HCT116 (cell line): ENCODE data around the gene TSPAN3. TPM values are rescaled to one million over a fixed set of nuclear protein-coding genes. Genes with fewer than 3 reads are reported as not detected.

Experiments
- ATAC-seq: fragments of 200-7000 bp; cut with Tn5 transposase; 2 replicates; pipeline ENCODE4 v1.9.1; 2020; ENCODE audit warnings: mild to moderate bottlenecking, moderate library complexity
- BruUV-seq: library from RNA; stranded (reverse); fragments of 400-500 nt; replicated peaks from 2 replicates; lab custom pipeline; 2021; lab: Mats Ljungman, UMichigan
- CTCF ChIA-PET: fragments of 300-600 bp; sonication (Branson Sonifier 250); formaldehyde crosslinking; loops from one replicate; lab custom pipeline; 2021; ENCODE audit warnings: antibody characterized with exemption; lab: Charles Lee
- POLR2A ChIA-PET: fragments of 300-600, 350-600 bp; sonication (Branson Sonifier 250); formaldehyde crosslinking; loops from one replicate; lab custom pipeline; 2021; ENCODE audit warnings: antibody characterized with exemption; lab: Charles Lee
- RAD21 ChIA-PET, 2 experiments: fragments of 300-600 bp; sonication (Branson Sonifier 250); formaldehyde crosslinking; loops; one replicate each; lab custom pipeline; 2023; ENCODE audit warnings: low total read pairs in 2 of 2; ENCODE audit not compliant: uncharacterized antibody in 2 of 2, unreplicated experiment in 2 of 2, low non-redundant PET in 1 of 2; lab: Charles Lee
- DNase-seq: peaks from one replicate; pipeline ENCODE4 v3.0.0-alpha.2; 2010; ENCODE audit warnings: low read depth, low spot score
- H2AFZ ChIP-seq: fragments of 200-600 bp; shearing (Covaris generic), sonication (generic); 2 replicates; pipeline ENCODE4 v1.6.1; 2017; ENCODE audit warnings: low read depth, mixed run types, mixed read lengths, antibody characterized with exemption, low read length; ENCODE audit not compliant: poor library complexity, severe bottlenecking
- H3K27ac ChIP-seq: 2 replicates; pipeline ENCODE4 v1.5.1; 2012; ENCODE audit warnings: low read depth, low read length
- H3K27me3 ChIP-seq: fragments of 200-600 bp; sonication (generic); 2 replicates; pipeline ENCODE4 v1.6.1; 2016; ENCODE audit warnings: mixed run types, low read length, mixed read lengths; ENCODE audit not compliant: insufficient read depth
- H3K36me3 ChIP-seq, 2 experiments: fragments of 200-500 bp in 1 of 2; fragments of 200-600 bp in 1 of 2; sonication (Bioruptor generic) in 1 of 2; sonication (generic) in 1 of 2; 2 replicates each; pipeline versions ENCODE4 v1.5.1 to v1.6.1; 2014 to 2016; ENCODE audit warnings: low read length in 2 of 2, inconsistent platforms in 1 of 2, mixed read lengths in 1 of 2, mixed run types in 1 of 2; ENCODE audit not compliant: insufficient read depth in 2 of 2, control insufficient read depth in 1 of 2
- H3K4me1 ChIP-seq, 2 experiments: fragments of 200-600 bp in 1 of 2; sonication (generic) in 1 of 2; 2 replicates each; pipeline versions ENCODE4 v1.5.1 to v1.6.1; 2012 to 2017; ENCODE audit warnings: low read length in 2 of 2, inconsistent platforms in 1 of 2, mild to moderate bottlenecking in 1 of 2, mixed read lengths in 1 of 2, mixed run types in 1 of 2, moderate library complexity in 1 of 2; ENCODE audit not compliant: insufficient read depth in 2 of 2, control insufficient read depth in 1 of 2
- H3K4me2 ChIP-seq: fragments of 200-600 bp; sonication (generic); 2 replicates; pipeline ENCODE4 v1.6.1; 2017; ENCODE audit warnings: mixed run types, low read length, mixed read lengths
- H3K4me3 ChIP-seq, 2 experiments: fragments of 200-600 bp in 1 of 2; sonication (generic) in 1 of 2; replicated peaks in 1 of 2; 2 replicates each; pipeline ENCODE4 v1.5.1; 2011 to 2016; ENCODE audit warnings: low read length in 2 of 2, control low read depth in 1 of 2, low read depth in 1 of 2, mild to moderate bottlenecking in 1 of 2, mixed read lengths in 1 of 2, mixed run types in 1 of 2
- H3K79me2 ChIP-seq: fragments of 200-600 bp; sonication (generic); 2 replicates; pipeline ENCODE4 v1.6.1; 2017; ENCODE audit warnings: mild to moderate bottlenecking, mixed run types, low read length, moderate library complexity, mixed read lengths; ENCODE audit not compliant: insufficient read depth
- H3K9ac ChIP-seq: fragments of 200-600 bp; sonication (generic); 2 replicates; pipeline ENCODE4 v1.6.1; 2016; ENCODE audit warnings: low read length, mixed read lengths
- H3K9me2 ChIP-seq: fragments of 200-600 bp; sonication (generic), shearing (Covaris generic); 2 replicates; pipeline ENCODE4 v1.6.1; 2017; ENCODE audit warnings: mixed run types, mild to moderate bottlenecking, moderate library complexity; ENCODE audit not compliant: insufficient read depth
- H3K9me3 ChIP-seq, 2 experiments: fragments of 200-500 bp in 1 of 2; fragments of 200-600 bp in 1 of 2; sonication (Bioruptor generic) in 1 of 2; sonication (generic) in 1 of 2; 2 replicates each; pipeline ENCODE4 v1.6.1; 2014 to 2017; ENCODE audit warnings: low read length in 2 of 2, mixed read lengths in 2 of 2, inconsistent platforms in 1 of 2, low read depth in 1 of 2, mild to moderate bottlenecking in 1 of 2, mixed run types in 1 of 2, moderate library complexity in 1 of 2; ENCODE audit not compliant: control insufficient read depth in 1 of 2, insufficient read depth in 1 of 2
- H4K20me1 ChIP-seq: fragments of 200-600 bp; sonication (generic), shearing (Covaris generic); 2 replicates; pipeline ENCODE4 v1.6.1; 2017; ENCODE audit warnings: mixed run types, mild to moderate bottlenecking, moderate library complexity; ENCODE audit not compliant: insufficient read depth
- CEBPB ChIP-seq: IDR thresholded peaks from 2 replicates; pipeline ENCODE4 v1.6.1; 2012; ENCODE audit warnings: low read depth
- EZH2 ChIP-seq: fragments of 200-600 bp; sonication (generic); IDR thresholded peaks from 2 replicates; pipeline ENCODE4 v1.6.1; 2017; ENCODE audit warnings: antibody characterized with exemption, mixed run types
- EZH2phosphoT487 ChIP-seq: fragments of 200-600 bp; IDR thresholded peaks from 2 replicates; pipeline ENCODE4 v1.6.1; 2018; ENCODE audit warnings: antibody characterized with exemption, borderline replicate concordance
- FOSL1 ChIP-seq: IDR thresholded peaks from 2 replicates; pipeline ENCODE4 v1.6.1; 2012; ENCODE audit warnings: low read depth
- JUND ChIP-seq: IDR thresholded peaks from 2 replicates; pipeline ENCODE4 v1.6.1; 2012
- POLR2A ChIP-seq: IDR thresholded peaks from 2 replicates; pipeline ENCODE4 v1.7.0; 2011; ENCODE audit warnings: borderline replicate concordance; ENCODE audit not compliant: insufficient read depth, insufficient read length; ENCODE audit errors: extremely low read depth
- POLR2AphosphoS5 ChIP-seq: IDR thresholded peaks from 2 replicates; pipeline ENCODE4 v1.6.1; 2011; ENCODE audit warnings: mild to moderate bottlenecking, low read depth, low read length, moderate library complexity
- RAD21 ChIP-seq: IDR thresholded peaks from 2 replicates; pipeline ENCODE4 v1.6.1; 2012; ENCODE audit warnings: low read depth, mild to moderate bottlenecking
- SIN3A ChIP-seq: IDR thresholded peaks from 2 replicates; pipeline ENCODE4 v1.6.1; 2012; ENCODE audit warnings: low read depth
- SP1 ChIP-seq: IDR thresholded peaks from 2 replicates; pipeline ENCODE4 v1.6.1; 2012; ENCODE audit warnings: low read depth
- SRF ChIP-seq: IDR thresholded peaks from 2 replicates; pipeline ENCODE4 v1.6.1; 2012; ENCODE audit warnings: low read depth
- ZFX ChIP-seq: fragments of 450-650 bp; IDR thresholded peaks from 2 replicates; pipeline ENCODE4 v1.6.1; 2017
- intact Hi-C: fragments of 100-400 bp; cut with micrococcal nuclease; formaldehyde crosslinking; loops from 2 replicates; pipeline ENCODE4 v1.10.0; 2022
- total RNA-seq: library from RNA; stranded (reverse); gene quantifications from one replicate; pipeline ENCODE4 v1.2.1, GENCODE V29; 2021; ENCODE audit not compliant: unreplicated experiment
- TF ChIP-seq, protein P1 (sequence below): IDR thresholded peaks from 2 replicates; pipeline ENCODE4 v1.6.1; 2011; ENCODE audit warnings: mild to moderate bottlenecking, low read length, moderate library complexity; ENCODE audit not compliant: insufficient replicate concordance; ENCODE audit errors: extremely low read depth
- TF ChIP-seq, protein P2 (sequence below): IDR thresholded peaks from 2 replicates; pipeline ENCODE4 v1.6.1; 2012; ENCODE audit warnings: low read depth
- TF ChIP-seq, protein P3 (sequence below): IDR thresholded peaks from 2 replicates; pipeline ENCODE4 v1.6.1; 2012
- TF ChIP-seq, protein P4 (sequence below): IDR thresholded peaks from 2 replicates; pipeline ENCODE4 v1.6.1; 2012

The TSPAN3 gene
- total RNA-seq, 1 experiment from 2014 or later, result 140 TPM

DNA sequence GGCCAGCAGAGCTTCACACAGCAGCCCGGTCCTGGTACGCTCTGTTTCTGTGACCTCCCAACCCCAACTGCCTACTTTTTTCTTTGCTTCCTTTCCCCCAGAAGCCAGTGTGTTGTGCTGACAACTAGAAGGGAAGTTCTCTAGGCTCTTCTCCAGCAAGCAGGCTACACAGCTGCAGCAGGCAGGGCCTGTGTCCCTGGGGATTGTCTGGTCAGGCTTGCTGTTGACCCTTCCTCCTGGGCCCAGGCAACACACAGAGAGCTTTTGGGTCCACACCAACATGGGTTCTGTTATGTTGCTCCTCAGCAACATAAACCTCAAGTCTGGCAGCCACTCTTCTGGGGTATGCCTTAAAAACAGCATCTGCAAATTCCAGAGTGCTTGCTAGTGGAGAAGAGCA is 36.2 kb upstream of the TSPAN3 start:
- no peaks in the 10 kb centered on the region for H3K9me2 ChIP-seq
- intact Hi-C loops, result loop anchor here (1.0 to 2.0 kb wide), 2 partner anchors 390 to 436 kb away; no protein-coding TSS in a partner anchor
- no peaks in the 10 kb centered on the region; a peak in 1 of 4 replicates for H3K4me1 ChIP-seq
- no peak for ATAC-seq
- no peaks in the 10 kb centered on the region for H3K27me3 ChIP-seq
- no peak overlapping the region for H3K4me3 ChIP-seq
- no peak for DNase-seq
- peaks cover 0 to 3% of the 10 kb centered on the region in 2 experiments; a peak in 1 of 4 replicates for H3K9me3 ChIP-seq
- H3K9ac ChIP-seq, result no peak overlapping the region
- no peak overlapping the region for H3K27ac ChIP-seq
- ChIA-PET CTCF (interaction anchor here (0.6 to 2.8 kb wide), 9 partner anchors 13 to 548 kb away, joined by 3 to 19 read pairs (median 4); partner anchors contain the start of gene LINGO1), RAD21 (interaction anchor here (0.6 to 2.1 kb wide), 4 partner anchors 21 to 437 kb away, joined by 3 to 9 read pairs (median 6); no protein-coding TSS in a partner anchor), POLR2A (interaction anchor here (1.8 kb wide), 1 partner anchor 436 kb away, joined by 6 read pairs; no protein-coding TSS in a partner anchor)
- no peaks in the 10 kb centered on the region for H4K20me1 ChIP-seq
- BruUV-seq, result no TSS peak
- TF ChIP-seq ZFX (no peak), FOSL1 (no peak), POLR2A (no peak), RAD21 (no peak), POLR2AphosphoS5 (no peak), EZH2phosphoT487 (no peak), SIN3A (no peak), SRF (no peak), EZH2 (no peak), SP1 (no peak), CEBPB (no peak), JUND (no peak)
- TF ChIP-seq, protein P1, sequence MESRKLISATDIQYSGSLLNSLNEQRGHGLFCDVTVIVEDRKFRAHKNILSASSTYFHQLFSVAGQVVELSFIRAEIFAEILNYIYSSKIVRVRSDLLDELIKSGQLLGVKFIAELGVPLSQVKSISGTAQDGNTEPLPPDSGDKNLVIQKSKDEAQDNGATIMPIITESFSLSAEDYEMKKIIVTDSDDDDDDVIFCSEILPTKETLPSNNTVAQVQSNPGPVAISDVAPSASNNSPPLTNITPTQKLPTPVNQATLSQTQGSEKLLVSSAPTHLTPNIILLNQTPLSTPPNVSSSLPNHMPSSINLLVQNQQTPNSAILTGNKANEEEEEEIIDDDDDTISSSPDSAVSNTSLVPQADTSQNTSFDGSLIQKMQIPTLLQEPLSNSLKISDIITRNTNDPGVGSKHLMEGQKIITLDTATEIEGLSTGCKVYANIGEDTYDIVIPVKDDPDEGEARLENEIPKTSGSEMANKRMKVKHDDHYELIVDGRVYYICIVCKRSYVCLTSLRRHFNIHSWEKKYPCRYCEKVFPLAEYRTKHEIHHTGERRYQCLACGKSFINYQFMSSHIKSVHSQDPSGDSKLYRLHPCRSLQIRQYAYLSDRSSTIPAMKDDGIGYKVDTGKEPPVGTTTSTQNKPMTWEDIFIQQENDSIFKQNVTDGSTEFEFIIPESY, result no peak
- TF ChIP-seq, protein P2, sequence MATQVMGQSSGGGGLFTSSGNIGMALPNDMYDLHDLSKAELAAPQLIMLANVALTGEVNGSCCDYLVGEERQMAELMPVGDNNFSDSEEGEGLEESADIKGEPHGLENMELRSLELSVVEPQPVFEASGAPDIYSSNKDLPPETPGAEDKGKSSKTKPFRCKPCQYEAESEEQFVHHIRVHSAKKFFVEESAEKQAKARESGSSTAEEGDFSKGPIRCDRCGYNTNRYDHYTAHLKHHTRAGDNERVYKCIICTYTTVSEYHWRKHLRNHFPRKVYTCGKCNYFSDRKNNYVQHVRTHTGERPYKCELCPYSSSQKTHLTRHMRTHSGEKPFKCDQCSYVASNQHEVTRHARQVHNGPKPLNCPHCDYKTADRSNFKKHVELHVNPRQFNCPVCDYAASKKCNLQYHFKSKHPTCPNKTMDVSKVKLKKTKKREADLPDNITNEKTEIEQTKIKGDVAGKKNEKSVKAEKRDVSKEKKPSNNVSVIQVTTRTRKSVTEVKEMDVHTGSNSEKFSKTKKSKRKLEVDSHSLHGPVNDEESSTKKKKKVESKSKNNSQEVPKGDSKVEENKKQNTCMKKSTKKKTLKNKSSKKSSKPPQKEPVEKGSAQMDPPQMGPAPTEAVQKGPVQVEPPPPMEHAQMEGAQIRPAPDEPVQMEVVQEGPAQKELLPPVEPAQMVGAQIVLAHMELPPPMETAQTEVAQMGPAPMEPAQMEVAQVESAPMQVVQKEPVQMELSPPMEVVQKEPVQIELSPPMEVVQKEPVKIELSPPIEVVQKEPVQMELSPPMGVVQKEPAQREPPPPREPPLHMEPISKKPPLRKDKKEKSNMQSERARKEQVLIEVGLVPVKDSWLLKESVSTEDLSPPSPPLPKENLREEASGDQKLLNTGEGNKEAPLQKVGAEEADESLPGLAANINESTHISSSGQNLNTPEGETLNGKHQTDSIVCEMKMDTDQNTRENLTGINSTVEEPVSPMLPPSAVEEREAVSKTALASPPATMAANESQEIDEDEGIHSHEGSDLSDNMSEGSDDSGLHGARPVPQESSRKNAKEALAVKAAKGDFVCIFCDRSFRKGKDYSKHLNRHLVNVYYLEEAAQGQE, result no peak
- TF ChIP-seq, protein P3, sequence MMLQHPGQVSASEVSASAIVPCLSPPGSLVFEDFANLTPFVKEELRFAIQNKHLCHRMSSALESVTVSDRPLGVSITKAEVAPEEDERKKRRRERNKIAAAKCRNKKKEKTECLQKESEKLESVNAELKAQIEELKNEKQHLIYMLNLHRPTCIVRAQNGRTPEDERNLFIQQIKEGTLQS, result no peak
- TF ChIP-seq, protein P4, sequence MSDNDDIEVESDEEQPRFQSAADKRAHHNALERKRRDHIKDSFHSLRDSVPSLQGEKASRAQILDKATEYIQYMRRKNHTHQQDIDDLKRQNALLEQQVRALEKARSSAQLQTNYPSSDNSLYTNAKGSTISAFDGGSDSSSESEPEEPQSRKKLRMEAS, result no peak
- H2AFZ ChIP-seq, result no peak overlapping the region
- H3K4me2 ChIP-seq, result no peak overlapping the region
- no peaks in the 10 kb centered on the region for H3K36me3 ChIP-seq
- H3K79me2 ChIP-seq, result no peaks in the 10 kb centered on the region
